ENCODE results near the gene ITGB8.

The ITGB8 gene

GRCh38 chr7:20330239-20330927 is at the start of gene ITGB8:
Gene ITGB8 (plus strand): TSS chr7:20330900. CDS start chr7:20331807, 907 bp downstream.
- H3K27ac ChIP-seq = peak within 1 kb of the TSS; percentile 57
- TF ChIP-seq ZFX (IDR thresholded peaks at IDR 0.05) (no peak), CTCF (conservative IDR thresholded peaks at IDR 0.05) (no peak)

- no peak overlapping the region for H3K27ac ChIP-seq
- TF ChIP-seq CTCF (conservative IDR thresholded peaks at IDR 0.05) = no peak
- no peak for TF ChIP-seq ZFX (IDR thresholded peaks at IDR 0.05)
Measured at GRCh38 chr7:20282959-20283358, 47.7 kb upstream of the ITGB8 start.

GRCh38 chr7:20283385-20283784 is 47.3 kb upstream of the ITGB8 start:
- no peak overlapping the region for H3K27ac ChIP-seq
- no peak for TF ChIP-seq CTCF (conservative IDR thresholded peaks at IDR 0.05)
- no peak for TF ChIP-seq ZFX (IDR thresholded peaks at IDR 0.05)

GRCh38 chr7:20284003-20284770 is 46.5 kb upstream of the ITGB8 start:
- no peak overlapping the region for H3K27ac ChIP-seq
- no peak for TF ChIP-seq ZFX (IDR thresholded peaks at IDR 0.05)

GRCh38 chr7:20284771-20285143 is 45.9 kb upstream of the ITGB8 start:
- no peak for TF ChIP-seq ZFX (IDR thresholded peaks at IDR 0.05)
- no peak for TF ChIP-seq CTCF (conservative IDR thresholded peaks at IDR 0.05)
- no peak overlapping the region for H3K27ac ChIP-seq

GRCh38 chr7:20287317-20287716 is 43.4 kb upstream of the ITGB8 start:
- no peak for TF ChIP-seq ZFX (IDR thresholded peaks at IDR 0.05)
- no peak for TF ChIP-seq CTCF (conservative IDR thresholded peaks at IDR 0.05)
- no peak overlapping the region for H3K27ac ChIP-seq

- no peak for TF ChIP-seq CTCF (conservative IDR thresholded peaks at IDR 0.05)
- TF ChIP-seq ZFX (IDR thresholded peaks at IDR 0.05) = no peak
- H3K27ac ChIP-seq = no peak overlapping the region
Measured at GRCh38 chr7:20288036-20288435, 42.7 kb upstream of the ITGB8 start.

Data from C4-2B (cell line).